ENCODE measurements around the gene KCNJ11. TPM values are rescaled to one million over a fixed set of nuclear protein-coding genes. Genes with fewer than 3 reads are reported as not detected.

The KCNJ11 gene
- polyA plus RNA-seq, 1 donor from 2014 or later: 8.0 TPM

DNA sequence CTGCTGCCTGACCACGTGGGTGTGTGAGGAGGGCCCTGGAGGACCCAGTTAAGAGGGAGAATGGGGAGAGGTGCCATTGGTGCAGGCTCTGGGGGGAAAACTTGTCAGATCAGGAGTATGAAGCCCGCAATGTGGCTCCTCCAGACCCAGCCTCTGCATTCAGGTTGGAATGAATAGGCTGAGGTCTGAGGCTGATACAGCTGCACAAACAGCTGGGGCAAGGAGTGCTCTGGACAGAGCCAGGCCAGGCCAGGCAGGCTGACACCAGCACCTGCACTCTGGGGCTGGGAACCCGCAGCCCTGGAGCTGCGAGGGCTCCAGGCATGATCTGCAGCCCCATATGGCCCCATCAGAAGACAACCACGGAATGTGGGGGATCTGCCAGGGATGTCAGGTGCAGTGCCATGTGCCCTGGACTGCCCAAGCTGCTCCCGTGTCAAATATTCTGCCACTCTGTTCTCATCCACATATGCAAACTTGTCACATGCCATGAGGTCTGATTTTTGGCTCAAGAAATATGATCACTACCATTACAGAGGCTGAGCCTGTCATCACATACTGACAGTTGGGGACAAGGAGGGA lies 27.2 kb upstream of the KCNJ11 start:
- H3K9me2 ChIP-seq (ENCODE audit: insufficient read depth, low read length): no peaks in the 10 kb centered on the region
- H3K27me3 ChIP-seq (ENCODE audit: insufficient read depth, low read depth, low read length): no peaks in the 10 kb centered on the region
- no peak overlapping the region for H3K4me2 ChIP-seq (ENCODE audit: low read length)
- H3K4me3 ChIP-seq (ENCODE audit: low read length): no peak overlapping the region
- H3K9me3 ChIP-seq (ENCODE audit: low read length): no peaks in the 10 kb centered on the region
- no peaks in the 10 kb centered on the region for H3F3A ChIP-seq (ENCODE audit: insufficient read depth, low read length, poor library complexity, severe bottlenecking)
- no peak overlapping the region for H3K27ac ChIP-seq (ENCODE audit: low read length)
- H3K9ac ChIP-seq (ENCODE audit: low read length): no peak overlapping the region
- TF ChIP-seq EZH2 (IDR thresholded peaks at IDR 0.05; ENCODE audit: borderline replicate concordance, insufficient read depth, low read length, poor library complexity, severe bottlenecking) (no peak), SMC3 (conservative IDR thresholded peaks at IDR 0.05; ENCODE audit: poor library complexity) (no peak), EP300 (conservative IDR thresholded peaks at IDR 0.05; ENCODE audit: poor library complexity, severe bottlenecking) (no peak), REST (IDR thresholded peaks at IDR 0.05; ENCODE audit: borderline replicate concordance) (no peak), RAD21 (conservative IDR thresholded peaks at IDR 0.05) (no peak), MXI1 (conservative IDR thresholded peaks at IDR 0.05; ENCODE audit: poor library complexity, severe bottlenecking) (no peak), CTCF (IDR thresholded peaks at IDR 0.05; ENCODE audit: poor library complexity, severe bottlenecking) (no peak), TAF1 (IDR thresholded peaks at IDR 0.05; ENCODE audit: low read depth) (no peak), POLR2AphosphoS5 (IDR thresholded peaks at IDR 0.05) (no peak)
- no peak overlapping the region for H2AFZ ChIP-seq (ENCODE audit: low read depth, low read length)
- no peaks in the 10 kb centered on the region for H3K79me2 ChIP-seq (replicated peaks; ENCODE audit: insufficient read depth, low read length)
- H3K36me3 ChIP-seq (ENCODE audit: insufficient read depth, low read length): no peaks in the 10 kb centered on the region
- no peaks in the 10 kb centered on the region for H4K20me1 ChIP-seq (ENCODE audit: insufficient read depth)

- H3K27me3 ChIP-seq (ENCODE audit: insufficient read depth, low read depth, low read length): no peaks in the 10 kb centered on the region
- H3K9ac ChIP-seq (ENCODE audit: low read length): no peak overlapping the region
- H3F3A ChIP-seq (ENCODE audit: insufficient read depth, low read length, poor library complexity, severe bottlenecking): no peaks in the 10 kb centered on the region
- H3K9me2 ChIP-seq (ENCODE audit: insufficient read depth, low read length): no peaks in the 10 kb centered on the region
- no peaks in the 10 kb centered on the region for H3K9me3 ChIP-seq (ENCODE audit: low read length)
- no peaks in the 10 kb centered on the region for H3K79me2 ChIP-seq (replicated peaks; ENCODE audit: insufficient read depth, low read length)
- no peaks in the 10 kb centered on the region for H4K20me1 ChIP-seq (ENCODE audit: insufficient read depth)
- no peak overlapping the region for H3K27ac ChIP-seq (ENCODE audit: low read length)
- no peak overlapping the region for H2AFZ ChIP-seq (ENCODE audit: low read depth, low read length)
- TF ChIP-seq RAD21 (conservative IDR thresholded peaks at IDR 0.05) (no peak), CTCF (IDR thresholded peaks at IDR 0.05; ENCODE audit: poor library complexity, severe bottlenecking) (no peak), EP300 (conservative IDR thresholded peaks at IDR 0.05; ENCODE audit: poor library complexity, severe bottlenecking) (no peak), POLR2AphosphoS5 (IDR thresholded peaks at IDR 0.05) (no peak), REST (IDR thresholded peaks at IDR 0.05; ENCODE audit: borderline replicate concordance) (no peak), EZH2 (IDR thresholded peaks at IDR 0.05; ENCODE audit: borderline replicate concordance, insufficient read depth, low read length, poor library complexity, severe bottlenecking) (no peak), TAF1 (IDR thresholded peaks at IDR 0.05; ENCODE audit: low read depth) (no peak), SMC3 (conservative IDR thresholded peaks at IDR 0.05; ENCODE audit: poor library complexity) (no peak), MXI1 (conservative IDR thresholded peaks at IDR 0.05; ENCODE audit: poor library complexity, severe bottlenecking) (no peak)
- H3K4me3 ChIP-seq (ENCODE audit: low read length): no peak overlapping the region
- no peak overlapping the region for H3K4me2 ChIP-seq (ENCODE audit: low read length)
- no peaks in the 10 kb centered on the region for H3K36me3 ChIP-seq (ENCODE audit: insufficient read depth, low read length)
Measured at GRCh38 chr11:17414992-17415391, 26.5 kb upstream of the KCNJ11 start.

Measured in neural cell (in vitro differentiated cells).